ENCODE data around the gene C17orf75.
A peak's percentile ranks its signal among the peaks of the same experiment; 100 is the strongest.
"Not testable (repeated sequence)": the region's sequence is repeated elsewhere in the genome, so short reads cannot be mapped to it uniquely, and the experiment has no call there.

The C17orf75 gene

GRCh38 chr17:32342603-32343325 lies 791 bp upstream of the C17orf75 start:
- no peak for DNase-seq

DNA sequence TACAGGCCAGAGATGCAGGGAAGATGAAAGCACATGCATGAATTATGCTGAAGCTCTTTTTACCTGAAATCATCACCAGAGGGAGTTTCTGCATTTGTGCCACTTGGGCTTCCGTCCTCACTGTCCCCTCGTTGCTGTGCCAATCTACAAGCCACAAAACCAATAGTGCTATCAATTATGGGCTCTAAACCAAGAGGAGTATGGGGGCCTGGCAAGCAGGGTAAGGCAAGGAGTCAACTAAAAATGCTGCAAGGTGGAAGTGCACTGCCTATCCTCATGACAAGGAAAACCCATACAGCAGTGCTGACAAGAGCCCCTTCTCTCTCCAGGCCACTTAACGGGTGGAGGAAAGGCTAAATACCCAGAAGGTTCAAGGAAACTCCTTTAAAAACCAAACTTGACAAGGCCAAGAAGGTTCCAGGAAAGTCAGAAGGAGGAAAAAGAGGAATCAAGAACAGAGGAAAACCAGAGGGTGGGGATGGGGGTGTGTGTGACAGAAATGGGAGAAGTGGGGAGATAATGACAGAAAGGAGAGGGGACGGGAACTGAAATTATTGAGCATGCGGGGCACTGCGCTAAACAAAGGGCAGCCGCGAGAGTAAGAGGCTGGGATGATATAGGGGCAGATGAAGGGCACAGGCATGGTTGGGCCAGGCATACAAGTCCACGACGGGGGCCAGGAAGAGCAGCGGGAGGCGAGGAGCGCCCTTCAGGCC lies 674 bp downstream of the C17orf75 start:
- DNase-seq, result no peak

GRCh38 chr17:32335687-32336086 lies 6.3 kb downstream of the C17orf75 start:
- no peak for DNase-seq

DNA sequence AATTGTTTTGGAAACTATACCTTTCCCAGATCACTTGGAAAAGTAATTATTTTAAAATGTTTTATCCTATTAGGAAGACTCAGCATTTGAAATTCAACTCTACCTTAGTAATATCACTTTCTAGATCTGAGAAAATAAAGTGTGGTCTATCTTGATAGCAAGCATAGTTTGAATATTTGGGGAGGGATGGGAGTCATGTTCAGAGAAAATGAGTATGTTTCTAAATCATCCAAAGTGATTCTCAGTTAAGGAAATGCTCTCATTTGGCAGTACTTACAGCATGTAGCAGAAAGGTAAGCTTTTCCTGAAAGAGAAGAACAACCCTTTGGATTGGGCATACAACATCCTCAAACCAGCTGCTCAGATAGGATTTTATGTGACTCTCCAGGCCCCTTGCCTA lies 6.9 kb downstream of the C17orf75 start:
- no peak for DNase-seq

GRCh38 chr17:32333187-32333586 lies 8.8 kb downstream of the C17orf75 start:
- no peak for DNase-seq

DNA sequence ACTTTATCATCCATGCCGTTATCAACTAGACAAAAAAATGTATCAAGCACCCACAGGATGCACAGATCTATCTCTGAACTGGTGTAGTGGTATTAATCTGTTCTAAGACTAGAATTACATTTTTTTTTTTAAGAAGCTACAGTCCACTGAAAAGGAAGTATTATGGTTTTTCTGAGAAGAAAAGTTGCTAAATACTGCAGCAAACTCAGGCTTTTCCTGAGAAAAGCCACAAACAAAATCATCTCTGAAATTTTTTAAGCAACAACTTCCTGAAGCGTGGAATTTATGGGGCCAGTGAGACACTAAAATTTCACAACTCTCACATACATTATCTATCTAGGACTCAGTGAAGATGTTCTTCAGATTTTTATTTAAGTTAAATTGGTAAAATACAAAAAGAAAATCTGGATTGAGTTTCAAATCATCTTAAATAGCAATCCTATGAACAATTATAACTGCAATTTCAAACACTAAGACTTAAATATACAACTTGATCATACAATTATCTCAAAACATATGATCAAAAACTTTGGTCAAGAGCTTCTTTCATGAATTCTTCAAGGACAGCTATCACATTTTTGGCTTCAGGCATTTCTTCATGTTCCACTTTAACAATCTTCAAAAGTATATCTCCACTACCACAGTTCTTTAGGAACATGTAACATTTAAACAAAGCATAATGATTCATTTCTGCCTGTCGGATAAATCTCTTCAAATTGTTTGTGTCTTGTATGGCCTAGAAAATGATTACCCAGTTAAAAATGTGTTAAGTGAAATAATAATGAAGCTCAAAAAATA lies 10.5 kb downstream of the C17orf75 start:
- no peak for DNase-seq

DNA sequence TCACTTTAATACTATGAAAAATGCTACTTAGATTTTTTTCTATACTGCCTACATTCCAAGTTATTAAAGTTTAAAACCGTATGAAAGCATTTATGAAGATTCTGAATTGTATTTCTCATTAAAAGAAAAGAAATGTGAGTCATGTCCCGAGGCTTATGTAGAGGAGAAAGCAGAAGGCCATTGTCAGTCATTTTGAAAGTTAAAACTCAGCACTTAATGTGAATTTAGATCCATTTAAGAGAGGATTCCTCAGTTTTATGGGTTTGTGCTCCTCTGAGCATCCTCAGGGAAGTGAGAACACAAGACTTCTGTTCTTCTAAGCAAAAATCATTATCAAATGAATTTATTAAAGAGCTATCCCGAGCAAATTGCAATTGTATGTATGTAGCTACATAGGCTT lies 11.8 kb downstream of the C17orf75 start:
- DNase-seq, result no peak

DNA sequence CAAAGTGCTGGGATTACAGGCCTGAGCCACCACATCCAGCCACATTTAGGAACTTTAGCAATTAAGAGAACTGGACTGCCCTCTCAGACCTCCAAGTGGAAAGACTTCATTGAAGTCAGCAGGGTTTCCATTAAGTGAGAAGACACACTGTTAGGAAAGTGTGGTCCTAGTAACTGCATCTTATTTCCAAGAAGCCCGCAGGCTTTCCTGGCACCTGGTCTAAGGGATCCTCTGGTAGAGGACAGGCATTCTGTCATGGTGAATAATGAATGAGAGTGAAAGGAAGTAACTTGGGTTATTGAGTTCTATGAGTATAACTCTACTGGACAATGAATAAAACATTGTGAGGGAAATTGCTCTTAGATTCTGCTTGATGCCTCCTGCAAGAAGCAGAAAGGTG lies 14.1 kb downstream of the C17orf75 start:
- no peak for DNase-seq

DNA sequence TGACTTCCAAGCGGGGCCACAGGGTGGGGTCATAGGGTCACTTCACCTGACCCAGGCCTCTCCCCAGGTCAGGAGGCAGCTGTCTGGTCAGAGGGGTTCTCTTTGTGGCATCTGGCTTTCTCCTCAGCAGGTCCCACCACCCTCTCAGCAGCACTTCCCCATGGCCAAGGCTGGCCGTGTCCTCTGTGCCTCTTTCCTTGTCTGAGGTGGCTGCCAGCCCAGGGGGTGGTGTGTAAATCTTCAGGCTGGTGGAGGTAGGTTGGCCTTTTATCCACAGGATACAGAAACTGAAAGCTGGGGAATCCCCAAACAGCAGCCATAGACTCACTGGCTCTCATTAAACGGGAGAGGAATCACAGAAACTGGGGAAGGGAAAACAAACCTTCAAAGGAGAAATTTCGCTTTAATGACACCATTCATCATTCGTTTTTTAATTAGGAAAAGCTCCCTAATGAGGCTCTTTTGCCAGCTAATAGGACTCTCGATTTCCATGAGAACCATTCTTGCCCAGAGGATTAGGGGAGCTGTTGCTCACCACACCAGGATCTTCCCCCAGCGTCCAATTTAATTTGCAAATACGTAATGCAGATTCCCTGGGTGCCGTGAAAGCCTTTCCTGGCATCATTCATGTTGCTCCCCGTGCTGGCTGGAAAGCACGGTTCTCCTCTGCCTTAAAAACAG lies 18.0 kb downstream of the C17orf75 start:
- DNase-seq, result no peak

GRCh38 chr17:32323046-32323445 lies 18.9 kb downstream of the C17orf75 start:
- no peak for DNase-seq

- DNase-seq, result no peak
Observed at GRCh38 chr17:32320847-32321246, 21.1 kb downstream of the C17orf75 start.

GRCh38 chr17:32320080-32320479 lies 21.9 kb downstream of the C17orf75 start:
- DNase-seq, result not testable (repeated sequence)

DNA sequence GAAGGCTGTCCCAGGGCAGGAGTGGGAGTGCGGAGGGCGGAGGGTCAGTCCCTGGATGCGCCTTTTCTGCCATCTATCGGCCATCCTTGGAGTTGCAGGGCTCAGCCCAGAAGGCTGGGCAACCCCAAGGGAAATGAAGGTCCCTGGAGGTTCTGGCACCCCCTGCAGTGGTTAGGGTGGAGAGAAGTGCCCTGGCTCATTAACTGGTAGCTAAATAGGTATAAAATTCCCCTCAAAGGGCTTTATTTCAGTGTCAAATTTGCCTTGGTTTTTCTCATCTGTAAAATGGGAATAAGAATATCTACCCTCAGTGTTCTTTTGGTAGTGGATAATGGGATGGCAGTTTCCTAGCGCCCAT lies 22.4 kb downstream of the C17orf75 start:
- peak; percentile 71 for DNase-seq

DNA sequence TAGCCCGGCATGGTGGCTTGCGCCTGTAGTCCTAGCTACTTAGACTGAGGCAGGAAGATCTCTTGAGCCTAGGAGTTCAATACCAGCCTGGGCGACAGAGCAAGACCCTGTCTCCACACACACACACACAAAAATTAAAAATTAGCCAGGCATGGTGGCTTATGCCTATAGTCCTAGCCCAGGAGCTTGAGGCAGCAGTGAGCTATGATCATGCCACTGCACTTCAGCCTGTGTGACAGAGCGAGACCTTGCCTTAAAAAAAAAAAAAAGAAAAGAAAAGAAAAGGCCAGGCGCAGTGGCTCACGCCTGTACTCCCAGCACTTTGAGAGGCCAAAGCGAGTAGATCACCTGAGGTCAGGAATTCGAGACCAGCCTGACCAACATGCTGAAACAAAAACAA lies 23.9 kb downstream of the C17orf75 start:
- DNase-seq, result no peak

DNA sequence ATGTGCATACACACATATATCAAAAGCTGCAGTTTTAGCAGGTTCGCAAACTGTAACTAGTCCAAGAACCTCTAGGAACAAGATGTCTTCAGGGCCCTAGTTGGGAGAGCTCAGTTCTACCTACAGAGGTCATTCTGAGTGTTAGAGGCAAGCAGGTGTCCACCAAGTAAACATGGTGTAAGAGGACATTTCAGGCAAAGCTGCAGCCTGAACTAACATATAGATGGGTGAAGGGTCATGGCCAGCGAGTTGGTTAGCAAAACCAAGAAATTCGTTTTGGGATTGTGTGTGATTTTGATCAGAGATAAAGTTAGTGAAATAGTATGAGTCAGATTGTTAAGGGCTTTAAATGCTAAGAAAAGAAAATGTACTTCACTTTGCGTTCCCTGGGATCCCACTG lies 24.6 kb downstream of the C17orf75 start:
- DNase-seq, result no peak

DNA sequence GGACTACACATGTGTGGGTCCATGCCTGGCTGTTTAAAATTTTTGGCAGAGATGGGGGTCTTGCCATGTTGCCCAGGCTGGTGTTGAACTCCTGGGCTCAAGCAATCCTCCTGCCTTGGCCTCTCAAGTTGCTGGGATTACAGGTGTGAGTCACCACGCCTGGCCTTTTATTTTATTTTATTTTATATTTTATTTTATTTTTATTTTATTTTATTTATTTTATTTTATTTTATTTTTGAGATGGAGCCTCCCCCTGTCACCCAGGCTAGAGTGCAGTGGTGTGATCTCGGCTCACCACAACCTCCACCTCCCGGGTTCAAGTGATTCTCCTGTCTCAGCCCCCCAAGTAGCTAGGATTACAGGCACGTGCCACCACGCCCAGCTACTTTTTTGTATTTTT lies 25.3 kb downstream of the C17orf75 start:
- not testable (repeated sequence) for DNase-seq

GRCh38 chr17:32315171-32315570 lies 26.8 kb downstream of the C17orf75 start:
- no peak for DNase-seq

DNA sequence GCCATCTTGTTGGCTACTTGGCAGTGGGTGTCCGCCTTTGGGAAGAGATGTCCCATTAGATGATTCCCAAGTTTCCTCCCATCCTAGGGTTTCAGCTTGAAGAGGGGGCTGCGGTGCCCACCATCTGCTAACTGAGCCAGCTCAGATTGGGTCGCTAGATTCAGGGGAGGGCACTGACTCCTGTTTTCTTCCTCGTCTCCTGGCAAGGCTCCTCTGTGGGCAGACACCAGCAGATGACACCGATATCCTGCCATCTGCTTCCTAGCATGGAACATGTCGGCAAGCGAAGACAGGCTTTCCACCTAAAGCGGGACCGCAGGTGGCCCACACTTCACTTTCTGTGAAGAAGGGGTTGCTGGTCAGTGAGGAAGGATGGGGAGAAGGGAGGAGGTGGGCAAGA lies 27.3 kb downstream of the C17orf75 start:
- DNase-seq, result no peak

- DNase-seq, result peak; percentile 48
Observed at GRCh38 chr17:32311028-32311536, 30.9 kb downstream of the C17orf75 start.

DNA sequence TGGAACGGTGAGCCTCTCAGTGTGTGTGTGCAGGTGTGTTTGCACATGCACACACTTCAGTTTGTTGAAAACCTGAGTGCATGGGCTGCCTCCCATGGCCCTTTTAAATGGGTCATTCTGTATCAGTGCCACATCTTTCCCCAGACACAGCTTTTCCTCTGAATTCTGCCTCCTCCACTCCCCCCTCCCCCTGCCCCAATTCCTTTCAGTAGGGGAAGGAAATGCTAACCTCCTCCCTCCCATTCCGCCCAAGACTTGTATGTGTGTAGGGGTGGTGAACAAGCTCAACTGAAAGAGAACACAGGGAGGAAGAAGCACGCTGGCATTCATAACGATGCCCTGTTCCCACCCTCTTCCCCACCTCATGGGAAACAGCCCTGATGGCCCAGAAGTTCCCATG lies 34.3 kb downstream of the C17orf75 start:
- DNase-seq, result no peak

GRCh38 chr17:32305049-32305448 lies 36.9 kb downstream of the C17orf75 start:
- no peak for DNase-seq

GRCh38 chr17:32303781-32304288 lies 38.1 kb downstream of the C17orf75 start:
- no peak for DNase-seq
